Mesothelial cell of epicardium (in vitro differentiated cells): ENCODE data around the gene CCL25. TPM values are rescaled to one million over a fixed set of nuclear protein-coding genes. Genes with fewer than 3 reads are reported as not detected.

Experiments used
- DNase-seq, 2 experiments: peaks; one replicate each; pipeline ENCODE4 v3.0.0; 2021; ENCODE audit warnings: low spot score in 2 of 2; ENCODE audit not compliant: unreplicated experiment in 2 of 2
- H3K27ac Mint-ChIP-seq: 2 replicates; pipeline ENCODE4 v1.8.0; 2021; ENCODE audit warnings: mixed read lengths
- H3K27me3 Mint-ChIP-seq: 2 replicates; pipeline ENCODE4 v1.8.0; 2021; ENCODE audit warnings: low read depth, mixed read lengths
- H3K36me3 Mint-ChIP-seq: 2 replicates; pipeline ENCODE4 v1.8.0; 2021; ENCODE audit warnings: mixed read lengths
- H3K4me1 Mint-ChIP-seq: 2 replicates; pipeline ENCODE4 v1.8.0; 2021; ENCODE audit warnings: mixed read lengths
- H3K4me3 Mint-ChIP-seq: 2 replicates; pipeline ENCODE4 v1.8.0; 2021; ENCODE audit warnings: mild to moderate bottlenecking, moderate library complexity, mixed read lengths
- H3K9me3 Mint-ChIP-seq: 2 replicates; pipeline ENCODE4 v1.8.0; 2021; ENCODE audit warnings: mixed read lengths
- CTCF ChIP-seq: fragments of 200-600 bp; sonication (generic); IDR thresholded peaks from one replicate; pipeline ENCODE4 v1.5.0; 2021; ENCODE audit warnings: antibody characterized with exemption; ENCODE audit not compliant: unreplicated experiment
- total RNA-seq: library from RNA; stranded (reverse); gene quantifications from 3 replicates; pipeline ENCODE4 v1.2.1, GENCODE V29; 2021

Gene CCL25
- total RNA-seq, 1 donor from 2014 or later: 0.42 TPM

- no peak for DNase-seq
- Mint-ChIP-seq H3K9me3 (peaks cover 9% of the 10 kb centered on the region), H3K27ac (no peak overlapping the region), H3K4me1 (no peaks in the 10 kb centered on the region), H3K27me3 (no peaks in the 10 kb centered on the region), H3K36me3 (peaks cover 48% of the 10 kb centered on the region), H3K4me3 (no peak overlapping the region)
- no peak for TF ChIP-seq CTCF
Observed at GRCh38 chr19:8075158-8076074, 22.9 kb downstream of the CCL25 start.

GRCh38 chr19:8079988-8080387 lies 27.4 kb downstream of the CCL25 start:
- no peak for TF ChIP-seq CTCF
- Mint-ChIP-seq H3K4me1 (no peaks in the 10 kb centered on the region), H3K9me3 (no peaks in the 10 kb centered on the region), H3K36me3 (peaks cover 57% of the 10 kb centered on the region), H3K27me3 (no peaks in the 10 kb centered on the region), H3K27ac (no peak overlapping the region), H3K4me3 (no peak overlapping the region)
- DNase-seq: no peak

GRCh38 chr19:8080832-8081231 lies 28.3 kb downstream of the CCL25 start:
- H3K27me3 Mint-ChIP-seq: no peaks in the 10 kb centered on the region
- no peak for TF ChIP-seq CTCF
- peaks cover 52% of the 10 kb centered on the region for H3K36me3 Mint-ChIP-seq
- no peak overlapping the region for H3K27ac Mint-ChIP-seq
- H3K4me1 Mint-ChIP-seq: no peaks in the 10 kb centered on the region
- H3K9me3 Mint-ChIP-seq: no peaks in the 10 kb centered on the region
- H3K4me3 Mint-ChIP-seq: no peak overlapping the region
- no peak for DNase-seq

DNA sequence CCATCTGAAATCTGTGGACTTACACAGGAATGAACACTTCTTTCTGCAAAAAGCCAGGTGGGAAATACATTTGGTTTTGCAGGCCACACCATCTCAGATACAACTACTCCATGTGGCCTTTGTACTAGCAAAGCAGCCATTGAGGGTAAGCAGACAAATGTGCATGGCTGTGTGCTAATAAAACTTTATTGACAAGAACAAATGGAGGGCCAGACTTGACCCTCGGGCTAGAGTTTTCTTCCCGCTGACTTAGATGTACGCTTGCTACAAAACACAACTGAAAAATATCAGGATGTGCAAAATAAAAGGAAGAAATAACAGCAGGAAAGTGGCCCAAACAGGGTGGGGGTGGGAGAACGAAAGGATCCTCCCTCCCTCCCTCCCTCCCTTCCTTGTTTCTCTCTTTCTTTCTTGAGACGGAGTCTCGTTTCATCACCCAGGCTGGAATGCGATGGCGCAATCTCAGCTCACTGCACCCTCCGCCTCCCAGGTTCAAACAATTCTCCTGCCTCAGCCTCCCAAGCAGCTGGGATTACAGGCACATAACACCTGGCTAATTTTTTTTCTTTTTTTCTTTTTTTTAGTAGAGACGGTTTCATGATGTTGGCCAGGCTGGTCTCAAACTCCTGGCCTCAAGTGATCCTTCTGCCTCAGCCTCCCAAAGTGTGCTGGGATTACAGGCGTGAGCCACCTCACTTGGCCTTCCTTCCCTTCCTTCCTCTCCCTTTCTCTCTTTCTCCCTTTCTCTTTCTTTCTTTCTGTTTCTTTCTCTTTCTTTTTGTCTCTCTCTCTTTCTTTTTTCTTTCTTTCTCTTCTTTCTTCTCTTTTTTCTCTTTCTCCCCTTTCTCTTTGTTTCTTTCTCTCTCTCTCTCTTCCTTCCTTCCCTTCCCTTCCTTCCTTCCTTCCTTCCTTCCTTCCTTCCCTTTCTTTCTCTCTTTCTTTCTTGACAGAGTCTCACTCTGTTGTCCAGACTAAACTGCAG lies 29.3 kb downstream of the CCL25 start:
- Mint-ChIP-seq H3K36me3 (peaks cover 50% of the 10 kb centered on the region), H3K27ac (no peak overlapping the region), H3K4me1 (no peaks in the 10 kb centered on the region), H3K4me3 (no peak overlapping the region), H3K9me3 (no peaks in the 10 kb centered on the region), H3K27me3 (no peaks in the 10 kb centered on the region)
- no peak for TF ChIP-seq CTCF
- no peak for DNase-seq

- H3K9me3 Mint-ChIP-seq: no peaks in the 10 kb centered on the region
- H3K4me1 Mint-ChIP-seq: no peaks in the 10 kb centered on the region
- no peak for TF ChIP-seq CTCF
- H3K36me3 Mint-ChIP-seq: peaks cover 53% of the 10 kb centered on the region
- no peak overlapping the region for H3K27ac Mint-ChIP-seq
- no peaks in the 10 kb centered on the region for H3K27me3 Mint-ChIP-seq
- DNase-seq: no peak
- H3K4me3 Mint-ChIP-seq: no peak overlapping the region
Observed at GRCh38 chr19:8083141-8083540, 30.6 kb downstream of the CCL25 start.
